RWPE1 (cell line): ENCODE results near the gene TMEM135.

Experiments used
- CTCF ChIA-PET: fragments of 350-600 bp; sonication (Branson Sonifier 250); formaldehyde crosslinking; extraction: SDS; loops from one replicate; lab custom pipeline; 2021; lab: Yijun Ruan, JAX
- POLR2A ChIA-PET: fragments of 400-600 bp; formaldehyde crosslinking; extraction: SDS; loops from one replicate; lab custom pipeline; 2020; ENCODE audit warnings: antibody characterized with exemption; ENCODE audit not compliant: low non-redundant PET; lab: Yijun Ruan, JAX
- DNase-seq: peaks from one replicate; pipeline ENCODE4 v3.0.0; 2012; ENCODE audit warnings: low spot score
- H3K27ac ChIP-seq: fragments of 450-650 bp; 2 replicates; pipeline ENCODE4 v1.5.1; 2017
- CTCF ChIP-seq: fragments of 450-650 bp; conservative IDR thresholded peaks from 2 replicates; pipeline ENCODE4 v1.5.1; 2017; ENCODE audit warnings: low read depth, mild to moderate bottlenecking

TMEM135 gene

DNA sequence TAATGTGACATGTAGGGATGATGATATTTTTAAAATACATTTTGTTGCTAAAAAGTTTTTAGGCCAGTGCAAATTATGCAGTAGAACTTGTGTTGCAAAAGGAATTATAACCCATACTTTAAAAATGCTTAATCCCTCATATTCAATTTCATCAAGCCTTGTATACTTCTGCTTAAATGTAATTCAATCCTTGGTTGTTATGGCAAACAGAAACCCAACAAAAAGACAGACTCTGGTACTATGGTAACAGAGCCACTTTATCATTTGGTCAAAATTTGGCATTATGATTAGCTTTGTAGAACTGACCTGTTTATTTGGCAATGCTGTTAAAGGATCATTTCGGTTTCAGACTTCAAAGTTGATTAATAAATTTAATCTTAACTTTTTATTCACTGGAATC is 284.8 kb downstream of the TMEM135 start:
- CTCF ChIA-PET = no interaction called here
- POLR2A ChIA-PET = no interaction called here
- TF ChIP-seq CTCF = no peak
- H3K27ac ChIP-seq = no peak overlapping the region
- DNase-seq = no peak

DNA sequence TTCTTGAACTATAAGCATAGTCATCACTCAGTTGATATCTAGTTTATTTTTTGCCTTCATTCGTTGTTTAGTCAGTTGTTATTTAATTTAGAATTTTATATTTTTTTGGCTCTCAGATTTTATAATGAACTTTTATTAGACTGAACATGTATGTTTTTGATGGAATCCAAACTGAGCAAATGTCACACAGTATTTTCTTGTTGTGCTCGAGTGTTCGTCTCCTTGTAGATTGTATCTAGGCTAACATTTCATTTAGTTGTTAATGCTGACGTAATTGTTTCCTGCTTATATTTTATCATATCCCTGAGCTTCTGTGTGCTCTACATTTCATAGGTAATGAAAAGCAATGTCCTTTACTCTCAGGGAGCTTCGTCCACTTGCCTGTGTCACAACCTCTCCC is 286.2 kb downstream of the TMEM135 start:
- TF ChIP-seq CTCF = no peak

DNA sequence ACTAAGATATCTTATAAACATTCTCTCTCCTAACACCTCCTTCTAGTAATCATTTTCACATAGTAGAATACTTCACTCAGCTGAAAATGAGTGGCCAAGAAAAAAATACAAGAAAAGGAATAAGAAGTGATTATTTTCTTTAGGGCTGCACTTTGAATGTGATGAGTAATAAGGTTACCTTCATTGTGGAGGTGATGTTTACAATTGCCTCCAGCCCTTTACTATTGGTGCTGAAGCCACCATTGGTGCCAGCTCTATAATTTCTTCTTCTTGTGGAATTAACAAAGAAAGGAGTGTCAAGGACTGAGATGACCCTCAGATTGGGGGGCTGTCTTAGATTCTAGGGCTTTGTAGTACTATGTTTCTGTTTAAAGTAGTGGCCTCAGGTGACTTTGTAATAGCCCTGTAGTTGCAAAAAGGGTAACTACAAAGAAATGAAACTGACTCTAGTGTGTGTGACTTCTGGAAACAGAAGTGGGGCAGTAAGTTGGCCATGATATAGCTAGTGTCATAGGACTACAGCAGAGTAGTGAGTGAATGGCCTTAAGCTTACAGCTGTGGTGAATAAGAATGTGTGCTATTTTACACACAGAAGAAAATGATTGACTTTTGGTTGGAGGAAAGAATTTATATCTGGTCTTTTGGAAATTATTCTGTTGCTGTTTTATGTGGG is 287.2 kb downstream of the TMEM135 start:
- no peak overlapping the region for H3K27ac ChIP-seq
- POLR2A ChIA-PET = no interaction called here
- no peak for TF ChIP-seq CTCF

More for the DNA sequence above, 286.2 kb downstream of the TMEM135 start:
- H3K27ac ChIP-seq = no peak overlapping the region
- no peak for DNase-seq
- ChIA-PET CTCF (interaction anchor here (0.6 to 0.7 kb wide), 3 partner anchors 12 to 98 kb away, joined by 3 to 4 read pairs (median 4); no protein-coding TSS in a partner anchor), POLR2A (no interaction called here)

DNA sequence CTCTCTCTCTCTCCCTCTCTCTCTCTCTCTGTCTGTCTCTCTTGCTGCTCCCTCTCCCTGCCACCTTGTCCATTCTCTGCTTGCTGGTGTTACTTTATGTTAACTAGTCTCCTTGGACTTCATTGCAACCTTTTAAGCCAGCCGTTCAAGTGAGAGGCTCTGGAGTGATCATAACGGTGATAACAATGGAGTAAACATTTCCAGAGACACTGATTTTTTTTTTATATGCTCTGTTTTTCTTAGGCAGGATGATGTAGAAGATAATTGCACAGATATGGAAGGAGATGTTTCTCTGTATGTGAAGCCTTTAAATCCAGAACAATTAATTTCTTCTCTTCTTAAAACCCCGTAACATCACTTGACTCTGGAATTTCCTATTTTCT is 287.7 kb downstream of the TMEM135 start:
- no peak for DNase-seq
- POLR2A ChIA-PET = no interaction called here
- no peak for TF ChIP-seq CTCF
- CTCF ChIA-PET = interaction anchor here (0.6 kb wide), 1 partner anchor 1833 kb away, joined by 5 read pairs; no protein-coding TSS in a partner anchor
- H3K27ac ChIP-seq = no peak overlapping the region

More for the DNA sequence above, 287.2 kb downstream of the TMEM135 start:
- DNase-seq = no peak
- CTCF ChIA-PET = no interaction called here

GRCh38 chr11:87326594-87326993 is 288.9 kb downstream of the TMEM135 start:
- no peak for TF ChIP-seq CTCF
- POLR2A ChIA-PET = no interaction called here
- H3K27ac ChIP-seq = no peak overlapping the region
- CTCF ChIA-PET = no interaction called here
- no peak for DNase-seq

DNA sequence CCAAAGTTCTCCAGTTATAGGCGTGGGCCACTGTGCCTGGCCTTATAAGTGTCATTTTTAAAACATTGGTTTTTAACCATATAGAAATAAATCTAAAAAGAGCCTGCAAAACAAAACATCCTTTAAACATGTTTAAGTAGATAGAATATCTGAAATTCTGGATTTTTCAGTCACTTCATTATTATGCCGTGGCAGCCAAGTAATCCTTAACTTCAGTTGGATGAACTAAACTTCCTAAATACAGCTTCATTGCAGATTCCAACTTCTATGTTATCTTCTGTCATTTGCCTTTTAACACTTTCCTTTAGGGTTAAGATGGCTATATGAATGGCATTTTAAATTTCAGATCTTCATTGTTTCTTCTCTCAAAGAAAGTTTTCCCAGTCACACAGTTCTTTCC is 291.4 kb downstream of the TMEM135 start:
- CTCF ChIA-PET = no interaction called here

More for the DNA sequence above, 291.4 kb downstream of the TMEM135 start:
- POLR2A ChIA-PET = no interaction called here
- TF ChIP-seq CTCF = no peak
- no peak overlapping the region for H3K27ac ChIP-seq
- DNase-seq = no peak
